HK-2 (cell line): ENCODE data around the gene TRPM3.

Experiments
- DNase-seq: peaks from one replicate; pipeline ENCODE4 v3.0.0-alpha.2; 2018; ENCODE audit not compliant: unreplicated experiment

TRPM3 gene

GRCh38 chr9:70949239-70949638 lies 172.2 kb downstream of the TRPM3 start:
- DNase-seq = no peak

- no peak for DNase-seq
Measured at GRCh38 chr9:70948744-70949143, 172.7 kb downstream of the TRPM3 start.

GRCh38 chr9:70947511-70947910 lies 173.9 kb downstream of the TRPM3 start:
- DNase-seq = no peak

DNA sequence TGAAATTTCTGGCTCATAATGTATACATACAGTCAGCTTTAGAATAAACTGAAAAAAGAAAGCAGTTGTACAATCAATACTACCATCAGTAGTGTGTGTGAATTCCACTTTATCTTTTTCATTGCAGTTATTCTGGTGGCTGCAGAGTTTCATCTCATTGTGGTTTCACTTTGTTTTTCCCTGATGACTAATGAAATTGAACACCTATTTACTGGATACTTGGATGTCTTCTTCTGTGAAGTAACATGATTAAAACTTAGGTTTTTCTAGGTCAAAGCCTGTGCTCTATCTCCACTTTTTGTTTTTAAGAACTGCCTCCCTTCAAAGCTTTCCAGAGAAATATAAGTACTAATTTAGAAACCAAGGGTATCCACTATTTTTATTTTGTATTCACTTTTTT lies 174.3 kb downstream of the TRPM3 start:
- DNase-seq = no peak

DNA sequence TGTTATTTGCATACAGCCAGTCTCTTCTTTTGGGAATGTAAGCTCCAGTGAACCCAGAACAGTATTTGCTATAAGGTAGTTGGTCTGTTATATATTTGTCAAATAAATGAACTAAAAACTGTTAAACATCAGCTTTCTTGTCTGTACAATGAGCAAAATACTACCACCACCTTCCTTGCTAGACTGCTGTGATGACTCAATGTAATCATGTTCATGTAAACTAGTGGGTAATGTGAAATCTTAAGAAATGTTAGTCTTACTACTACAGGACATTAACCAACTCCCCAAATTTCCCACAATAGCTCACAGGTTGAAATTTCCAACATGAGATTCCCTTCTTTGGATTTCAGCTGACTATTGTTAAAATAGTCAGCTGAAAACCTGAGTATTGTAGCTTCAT lies 176.1 kb downstream of the TRPM3 start:
- DNase-seq = no peak

- no peak for DNase-seq
Measured at GRCh38 chr9:70941191-70941590, 180.2 kb downstream of the TRPM3 start.

DNA sequence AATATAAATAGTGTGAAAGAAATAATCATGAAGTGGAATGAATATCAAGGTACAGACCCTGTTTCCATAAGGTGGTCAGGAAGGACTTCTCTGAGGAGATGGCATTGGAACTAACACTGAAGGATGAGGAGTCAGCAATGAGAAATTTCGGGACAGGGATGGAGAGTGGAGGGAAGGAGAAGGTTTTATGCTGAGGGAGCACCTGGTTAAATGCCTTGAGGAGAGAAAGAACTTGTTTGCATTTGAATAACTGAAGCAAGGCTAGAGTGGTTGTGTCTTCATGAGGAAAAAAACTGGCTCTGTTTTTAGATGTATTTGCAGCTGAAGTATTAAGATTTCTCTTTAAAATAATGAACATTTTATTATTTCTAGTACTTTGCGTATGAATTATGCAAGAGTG lies 180.8 kb downstream of the TRPM3 start:
- DNase-seq = no peak

DNA sequence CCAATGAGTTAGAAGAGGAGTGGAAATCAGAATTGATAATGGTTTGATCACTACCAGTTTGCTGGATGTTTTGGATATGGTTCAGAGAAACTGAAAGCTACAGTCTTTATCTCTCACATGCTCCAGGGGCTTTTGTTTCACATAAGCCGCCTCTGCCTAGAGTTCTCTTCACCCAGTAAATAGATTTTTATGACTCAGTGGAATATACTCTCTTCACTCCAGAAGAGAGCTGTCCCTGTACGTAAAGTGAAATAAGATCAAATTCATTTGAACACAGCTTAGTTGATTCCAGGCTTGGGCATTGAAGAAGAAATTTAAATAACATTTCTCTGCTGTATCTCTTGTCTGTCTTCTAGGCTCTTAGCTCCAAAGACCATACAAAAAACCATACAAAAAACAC lies 184.9 kb downstream of the TRPM3 start:
- DNase-seq = no peak

DNA sequence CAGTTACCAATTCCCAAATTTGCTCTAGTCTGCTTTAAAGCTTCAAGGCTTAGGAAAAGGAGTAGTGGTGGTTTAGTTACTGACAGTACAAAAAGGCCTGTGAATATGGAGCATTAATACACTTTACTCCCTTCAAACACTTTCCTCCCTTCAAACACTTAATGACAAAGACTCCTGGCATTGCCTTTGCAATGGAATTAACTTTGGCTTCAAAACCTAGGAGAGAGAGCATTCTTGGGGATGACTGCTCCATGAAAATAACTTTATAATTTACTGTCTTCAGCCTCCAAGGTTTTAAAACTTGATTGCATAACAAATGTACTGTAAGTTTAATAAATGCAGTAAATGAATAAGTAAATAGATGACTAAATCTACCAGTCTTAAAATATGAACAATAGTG lies 185.6 kb downstream of the TRPM3 start:
- DNase-seq = no peak

DNA sequence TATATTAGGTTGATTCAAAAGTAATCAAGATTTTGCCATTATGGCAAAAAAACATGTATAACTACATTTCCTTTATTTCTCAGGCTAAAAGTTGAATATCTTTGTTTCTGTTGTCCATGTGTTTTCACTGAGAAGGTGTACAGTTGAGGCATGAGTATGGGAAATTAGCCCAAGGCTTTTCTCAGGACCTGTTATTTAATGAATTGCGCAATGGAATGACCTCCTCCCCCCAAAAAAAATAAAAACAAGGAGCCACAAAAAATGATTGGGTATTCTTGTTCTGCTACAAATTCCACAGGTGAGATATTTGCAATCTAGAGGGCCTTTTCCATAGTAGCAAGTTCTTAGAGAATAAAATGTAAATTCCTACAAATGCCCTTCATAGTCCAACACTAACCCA lies 186.8 kb downstream of the TRPM3 start:
- no peak for DNase-seq

GRCh38 chr9:70933321-70933720 lies 188.1 kb downstream of the TRPM3 start:
- no peak for DNase-seq

DNA sequence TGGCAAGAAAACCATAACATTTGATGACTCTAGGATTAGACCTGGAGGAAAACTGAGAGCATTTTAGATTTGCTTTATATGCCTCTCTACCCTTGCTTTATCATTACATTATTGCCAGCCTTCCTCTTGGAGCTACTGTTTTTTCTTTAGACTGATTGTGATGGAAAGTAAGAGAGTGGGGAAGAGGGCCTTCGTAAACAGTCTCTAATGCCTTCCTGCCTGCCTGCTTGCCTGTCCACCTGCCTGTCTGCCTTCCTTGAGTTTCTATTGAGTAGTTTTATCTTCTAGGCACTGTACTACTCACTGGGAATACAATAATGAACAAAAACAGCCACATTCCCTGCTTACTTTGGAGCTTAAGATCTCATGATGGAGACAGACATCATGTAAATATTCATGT lies 189.3 kb downstream of the TRPM3 start:
- no peak for DNase-seq

DNA sequence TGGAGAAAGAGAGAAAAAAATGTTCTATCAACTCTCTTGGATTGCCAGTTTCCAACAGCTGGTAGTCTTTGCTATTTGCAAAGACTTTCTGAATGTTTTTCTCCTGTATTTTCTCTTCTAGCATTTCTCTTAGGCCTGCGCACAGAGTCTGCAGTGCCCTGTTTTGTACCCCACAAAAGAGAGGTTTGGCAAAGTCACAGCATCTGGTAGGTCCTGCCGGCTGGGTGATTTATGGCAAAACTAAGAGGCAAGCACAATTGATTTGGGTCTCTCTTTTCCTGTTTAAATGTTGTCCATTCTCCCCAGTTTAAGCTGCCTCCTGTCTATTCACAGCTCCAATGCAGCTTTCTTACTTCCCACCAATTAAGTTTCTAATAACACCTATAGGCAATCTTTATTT lies 193.9 kb downstream of the TRPM3 start:
- DNase-seq = no peak

DNA sequence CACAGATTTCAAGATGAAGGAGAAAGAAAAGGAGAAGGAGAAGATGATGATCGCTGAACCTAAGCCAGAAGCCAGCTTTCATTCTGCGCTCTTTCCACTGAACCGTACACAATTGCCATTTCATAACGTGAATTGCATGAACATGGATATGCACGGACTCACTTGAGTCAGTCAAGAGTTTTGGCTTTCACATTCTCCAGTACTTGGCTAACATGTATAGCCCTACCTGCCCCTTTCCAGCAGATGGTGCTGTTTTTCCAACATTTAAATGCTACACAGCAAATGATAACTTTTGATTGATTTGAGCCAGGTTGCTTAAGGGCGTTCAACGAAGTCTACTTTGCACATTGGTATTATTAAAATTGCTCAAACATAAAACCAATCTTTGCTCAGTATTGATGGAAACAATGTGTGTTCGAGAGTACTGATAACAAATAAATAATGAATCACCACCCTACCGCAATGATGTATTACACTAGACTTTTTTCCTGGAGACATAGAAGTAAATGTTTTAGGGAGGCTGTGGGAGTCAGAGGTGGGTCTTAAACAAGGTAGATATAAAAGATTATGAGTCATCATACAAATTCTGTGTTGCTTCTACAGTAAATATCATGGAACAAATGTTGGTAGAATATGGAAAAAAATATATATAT lies 196.4 kb downstream of the TRPM3 start:
- no peak for DNase-seq

DNA sequence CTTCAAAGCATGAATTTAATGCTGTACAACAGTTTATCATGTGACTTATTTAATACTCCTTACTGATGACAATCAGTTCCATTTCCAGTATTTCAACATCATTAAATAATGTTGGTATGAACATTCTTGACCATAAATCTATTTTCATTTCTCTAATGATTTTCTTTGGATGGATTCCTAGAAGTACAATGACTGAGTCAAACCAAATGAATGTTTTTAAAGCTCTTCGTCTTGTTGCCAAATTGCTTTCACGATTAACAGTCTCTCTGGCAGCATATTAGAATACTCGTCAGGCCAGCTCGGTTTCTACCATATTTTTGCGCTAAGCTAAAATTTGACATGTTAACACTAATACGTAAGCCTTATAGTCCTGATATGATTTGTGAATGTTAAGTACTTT lies 197.0 kb downstream of the TRPM3 start:
- no peak for DNase-seq

- no peak for DNase-seq
Measured at GRCh38 chr9:70923961-70924360, 197.5 kb downstream of the TRPM3 start.

- DNase-seq = no peak
Measured at GRCh38 chr9:70921136-70921535, 200.3 kb downstream of the TRPM3 start.

- no peak for DNase-seq
Measured at GRCh38 chr9:70917277-70917676, 204.1 kb downstream of the TRPM3 start.

DNA sequence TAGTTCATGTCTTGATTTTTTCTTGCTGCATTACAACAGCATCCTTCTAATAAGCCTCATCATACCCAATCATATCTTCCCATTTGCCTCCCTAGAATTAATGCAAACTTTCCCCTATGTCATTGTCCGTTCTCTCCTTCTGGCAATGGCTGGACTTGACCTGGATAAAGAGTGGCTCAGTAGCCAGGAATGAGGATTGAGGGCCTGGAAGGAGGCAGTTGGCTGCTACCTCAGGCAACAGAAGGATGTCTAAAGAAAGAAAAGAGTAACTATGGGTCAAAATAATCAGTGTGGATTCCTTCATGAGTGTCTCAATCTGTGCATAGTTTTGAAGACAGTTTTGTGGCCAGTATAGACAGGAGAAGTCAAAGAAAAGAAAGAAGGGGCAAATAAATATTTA lies 209.6 kb downstream of the TRPM3 start:
- DNase-seq = no peak

DNA sequence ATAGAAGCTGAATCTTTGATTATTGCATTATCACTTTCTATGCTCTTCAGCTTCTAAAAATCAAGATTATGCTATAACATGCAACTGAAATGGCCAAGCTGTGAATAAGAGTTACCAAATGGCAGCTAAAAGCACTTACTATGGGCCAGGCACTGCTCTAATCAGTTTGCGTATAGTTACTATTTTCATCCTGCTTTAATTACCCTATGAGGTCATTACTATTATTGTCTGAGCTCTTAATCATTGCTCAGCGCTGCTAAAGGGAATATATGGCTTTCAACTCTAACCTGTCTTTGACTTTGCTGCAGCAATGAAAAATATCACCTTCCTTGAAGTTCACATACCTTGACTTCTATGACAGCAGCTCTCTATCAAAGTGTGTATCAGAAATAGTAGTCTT lies 210.8 kb downstream of the TRPM3 start:
- DNase-seq = no peak

DNA sequence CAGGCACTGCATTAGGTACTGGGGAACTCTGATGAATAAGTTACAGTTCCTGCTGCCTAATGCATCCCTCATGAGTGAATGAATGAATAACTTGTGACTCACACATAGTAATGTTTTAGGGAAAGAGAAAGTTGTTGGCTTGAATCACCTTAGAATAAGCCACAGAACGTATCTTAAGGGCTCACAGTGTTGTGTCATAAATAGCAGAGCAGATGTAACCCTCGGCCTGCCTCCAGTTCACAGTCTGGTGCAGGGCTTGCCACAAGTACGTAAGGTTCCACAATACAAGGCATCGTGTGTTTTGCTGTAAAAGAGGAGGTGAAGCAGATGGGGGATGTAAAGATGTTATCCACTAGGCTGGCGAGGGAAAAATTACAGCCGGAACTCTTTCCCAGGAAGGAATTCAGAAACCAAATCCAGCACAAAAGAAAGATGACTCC lies 218.7 kb downstream of the TRPM3 start:
- DNase-seq = peak; percentile 35

DNA sequence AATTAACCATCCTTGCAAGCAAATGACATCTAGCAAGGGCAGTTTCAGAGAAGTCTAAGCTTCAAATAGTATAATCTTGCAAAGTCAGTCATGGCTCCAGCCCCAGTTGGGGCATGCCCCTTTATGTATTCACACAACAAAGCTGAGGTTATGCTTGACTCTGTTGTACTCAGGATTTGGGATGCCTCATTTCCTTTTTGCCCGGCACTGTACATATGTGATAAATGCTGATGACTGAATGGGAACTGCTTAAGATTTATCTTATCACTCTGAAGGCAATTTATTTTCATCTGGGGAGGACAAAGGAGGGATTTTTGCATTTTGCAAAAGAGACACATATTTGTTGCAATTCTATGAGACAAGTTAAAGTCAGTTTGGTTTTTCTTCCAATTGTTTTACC lies 219.2 kb downstream of the TRPM3 start:
- no peak for DNase-seq

- no peak for DNase-seq
Measured at GRCh38 chr9:70901746-70902145, 219.7 kb downstream of the TRPM3 start.

DNA sequence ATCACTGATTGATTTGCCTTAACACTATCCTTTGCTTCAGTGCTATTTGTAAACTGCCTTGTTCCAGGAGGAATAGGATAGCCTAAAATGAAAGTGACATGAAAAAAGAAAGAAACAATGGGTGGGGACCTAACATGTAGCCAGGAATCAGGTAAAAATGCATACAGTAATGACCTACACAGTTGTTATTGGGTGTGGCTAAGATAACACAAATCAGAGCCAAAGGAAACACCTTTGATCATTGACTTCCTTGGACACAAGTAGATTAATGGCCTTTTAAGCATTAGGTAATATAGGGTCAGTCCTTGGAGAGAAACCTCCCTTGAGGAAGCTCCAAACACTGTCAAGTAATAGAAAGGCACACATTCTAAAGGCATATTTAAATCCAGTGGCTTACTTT lies 220.4 kb downstream of the TRPM3 start:
- no peak for DNase-seq
